GM10248 (cell line): ENCODE data around the gene IER5.
"Not testable (repeated sequence)": the region's sequence is repeated elsewhere in the genome, so short reads cannot be mapped to it uniquely, and the experiment has no call there.

Source experiments
- CTCF ChIA-PET: fragments of 300-600 bp; sonication (Branson Sonifier 250); formaldehyde crosslinking; extraction: SDS; loops from one replicate; lab custom pipeline; 2021; ENCODE audit warnings: antibody characterized with exemption; lab: Yijun Ruan, JAX
- POLR2A ChIA-PET: fragments of 350-650 bp; sonication (Branson Sonifier 250); formaldehyde crosslinking; extraction: SDS; loops from one replicate; lab custom pipeline; 2020; ENCODE audit warnings: antibody characterized with exemption; lab: Yijun Ruan, JAX
- DNase-seq: peaks from one replicate; pipeline ENCODE4 v3.0.0; 2012; ENCODE audit errors: extremely low spot score
- TF ChIP-seq, protein P1 (sequence below): IDR thresholded peaks from 2 replicates; pipeline ENCODE4 v1.5.1; 2012; ENCODE audit warnings: mild to moderate bottlenecking, low read depth; ENCODE audit errors: extremely low read depth, missing control alignments, control extremely low read depth

Gene IER5

DNA sequence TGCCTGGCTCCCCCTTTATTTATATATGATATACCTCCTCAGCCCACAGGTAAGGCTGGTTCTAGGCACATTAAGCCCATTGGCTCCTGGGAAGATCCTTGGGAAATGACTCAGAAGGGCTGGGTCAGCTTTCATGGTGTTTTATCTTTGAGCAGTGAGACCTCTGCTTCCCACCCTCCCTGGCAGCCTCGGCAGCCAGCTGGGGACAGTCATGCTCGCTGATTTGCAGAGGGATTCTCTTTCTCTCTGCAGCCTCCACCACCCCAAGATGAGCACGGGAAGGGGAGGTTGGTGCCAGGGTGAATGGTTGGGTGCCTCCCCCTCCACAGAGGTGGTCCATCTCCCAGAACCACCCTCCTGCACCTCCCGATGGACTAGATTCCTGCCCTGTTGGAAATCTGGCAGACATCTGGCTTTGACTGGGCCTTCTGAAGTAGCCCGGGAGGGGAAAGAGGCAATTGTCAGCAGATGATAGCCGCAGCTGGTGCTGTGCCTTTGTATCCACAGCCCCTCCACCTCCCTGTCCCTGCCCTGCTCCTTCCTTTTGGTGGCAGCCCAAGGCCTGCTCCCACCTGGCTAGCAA is 24.6 kb downstream of the IER5 start:
- POLR2A ChIA-PET: no interaction called here
- CTCF ChIA-PET: interaction anchor here (0.8 to 12.5 kb wide), 3 partner anchors 9 to 75 kb away, joined by 3 to 107 read pairs (median 17); no protein-coding TSS in a partner anchor
- DNase-seq: no peak
- TF ChIP-seq, protein P1, sequence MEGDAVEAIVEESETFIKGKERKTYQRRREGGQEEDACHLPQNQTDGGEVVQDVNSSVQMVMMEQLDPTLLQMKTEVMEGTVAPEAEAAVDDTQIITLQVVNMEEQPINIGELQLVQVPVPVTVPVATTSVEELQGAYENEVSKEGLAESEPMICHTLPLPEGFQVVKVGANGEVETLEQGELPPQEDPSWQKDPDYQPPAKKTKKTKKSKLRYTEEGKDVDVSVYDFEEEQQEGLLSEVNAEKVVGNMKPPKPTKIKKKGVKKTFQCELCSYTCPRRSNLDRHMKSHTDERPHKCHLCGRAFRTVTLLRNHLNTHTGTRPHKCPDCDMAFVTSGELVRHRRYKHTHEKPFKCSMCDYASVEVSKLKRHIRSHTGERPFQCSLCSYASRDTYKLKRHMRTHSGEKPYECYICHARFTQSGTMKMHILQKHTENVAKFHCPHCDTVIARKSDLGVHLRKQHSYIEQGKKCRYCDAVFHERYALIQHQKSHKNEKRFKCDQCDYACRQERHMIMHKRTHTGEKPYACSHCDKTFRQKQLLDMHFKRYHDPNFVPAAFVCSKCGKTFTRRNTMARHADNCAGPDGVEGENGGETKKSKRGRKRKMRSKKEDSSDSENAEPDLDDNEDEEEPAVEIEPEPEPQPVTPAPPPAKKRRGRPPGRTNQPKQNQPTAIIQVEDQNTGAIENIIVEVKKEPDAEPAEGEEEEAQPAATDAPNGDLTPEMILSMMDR: no peak

DNA sequence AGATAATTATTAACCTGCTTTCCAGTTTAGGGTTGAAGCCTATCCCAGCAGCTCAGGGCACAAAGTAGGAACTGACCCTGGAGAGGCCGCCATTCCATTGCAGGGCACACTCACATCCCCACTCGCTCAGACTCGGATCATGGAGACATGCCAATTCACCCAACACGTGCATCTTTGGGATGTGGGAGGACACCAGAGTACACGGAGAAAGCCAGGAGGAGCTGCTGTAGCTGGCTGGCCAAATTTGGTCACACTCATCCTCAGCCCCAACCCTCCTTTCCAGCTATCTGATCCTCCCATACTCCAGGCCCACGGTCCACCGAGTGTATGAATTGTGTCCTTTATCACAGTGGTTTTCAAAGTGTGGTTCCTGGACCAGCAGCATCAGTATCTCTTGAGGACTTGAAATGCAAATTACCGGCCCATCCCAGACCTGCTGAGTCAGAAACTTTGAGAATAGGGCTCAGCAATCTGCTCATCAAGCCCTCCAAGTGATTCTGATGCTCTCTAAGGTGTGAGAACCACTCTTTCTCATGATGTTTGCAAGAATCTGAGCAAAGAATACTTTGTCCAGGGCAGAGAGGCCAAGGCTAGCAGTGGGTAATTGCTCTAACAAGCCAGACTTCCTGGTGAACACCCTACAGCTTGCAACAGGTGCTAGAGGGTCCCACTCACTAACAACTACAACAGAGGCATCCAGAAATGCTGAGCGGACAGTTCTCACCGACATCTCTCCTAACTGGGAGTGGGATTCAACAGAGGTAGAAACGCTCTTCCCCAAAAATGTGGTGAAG is 26.3 kb downstream of the IER5 start:
- ChIA-PET CTCF (interaction anchor here (0.8 to 3.8 kb wide), 7 partner anchors 7 to 30 kb away, joined by 3 to 24 read pairs (median 8); no protein-coding TSS in a partner anchor), POLR2A (interaction anchor here (0.7 to 1.7 kb wide), 3 partner anchors 10 to 24 kb away, joined by 3 to 9 read pairs (median 6); no protein-coding TSS in a partner anchor)
- TF ChIP-seq, protein P1: no peak
- no peak for DNase-seq

DNA sequence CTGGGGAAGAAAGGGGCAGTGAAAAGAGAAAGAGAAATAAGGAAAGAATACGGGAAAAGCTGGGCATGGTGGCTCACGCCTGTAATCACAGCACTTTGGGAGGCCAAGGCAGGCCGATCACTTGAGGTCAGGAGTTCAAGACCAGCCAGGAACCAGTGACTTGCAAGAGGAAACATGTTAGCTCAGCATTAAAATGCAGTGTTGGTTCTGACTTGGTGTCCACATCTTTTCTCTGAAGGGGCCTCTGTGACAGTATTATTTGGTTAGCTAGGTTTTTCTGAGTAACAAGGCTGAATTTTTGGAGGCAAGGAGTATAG is 26.8 kb downstream of the IER5 start:
- DNase-seq: no peak
- CTCF ChIA-PET: interaction anchor here (0.8 to 3.8 kb wide), 6 partner anchors 8 to 29 kb away, joined by 3 to 24 read pairs (median 12); no protein-coding TSS in a partner anchor
- TF ChIP-seq, protein P1: no peak
- POLR2A ChIA-PET: interaction anchor here (0.9 to 1.7 kb wide), 2 partner anchors 10 to 25 kb away, joined by 3 to 6 read pairs; no protein-coding TSS in a partner anchor

DNA sequence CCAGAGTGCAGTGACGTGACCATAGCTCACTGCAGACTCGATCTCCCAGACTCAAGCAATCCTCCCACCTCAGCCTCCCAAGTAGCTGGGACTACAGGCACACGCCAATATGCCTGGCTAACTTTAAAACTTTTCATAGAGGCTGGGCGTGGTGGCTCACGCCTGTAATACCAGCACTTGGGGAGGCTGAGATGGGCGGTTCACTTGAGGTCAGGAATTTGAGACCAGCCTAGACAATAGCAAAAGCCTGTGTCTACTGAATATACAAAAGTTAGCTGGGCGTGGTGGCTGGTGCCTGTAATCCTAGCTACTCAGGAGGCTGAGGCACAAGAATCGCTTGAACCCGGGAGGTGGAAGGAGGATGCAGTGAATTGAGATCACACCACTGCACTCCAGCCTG is 27.5 kb downstream of the IER5 start:
- DNase-seq: not testable (repeated sequence)
- ChIA-PET CTCF (interaction anchor here (1.3 to 3.8 kb wide), 6 partner anchors 9 to 26 kb away, joined by 3 to 24 read pairs (median 12); no protein-coding TSS in a partner anchor), POLR2A (interaction anchor here (0.9 to 1.7 kb wide), 2 partner anchors 11 to 25 kb away, joined by 3 to 6 read pairs; no protein-coding TSS in a partner anchor)

DNA sequence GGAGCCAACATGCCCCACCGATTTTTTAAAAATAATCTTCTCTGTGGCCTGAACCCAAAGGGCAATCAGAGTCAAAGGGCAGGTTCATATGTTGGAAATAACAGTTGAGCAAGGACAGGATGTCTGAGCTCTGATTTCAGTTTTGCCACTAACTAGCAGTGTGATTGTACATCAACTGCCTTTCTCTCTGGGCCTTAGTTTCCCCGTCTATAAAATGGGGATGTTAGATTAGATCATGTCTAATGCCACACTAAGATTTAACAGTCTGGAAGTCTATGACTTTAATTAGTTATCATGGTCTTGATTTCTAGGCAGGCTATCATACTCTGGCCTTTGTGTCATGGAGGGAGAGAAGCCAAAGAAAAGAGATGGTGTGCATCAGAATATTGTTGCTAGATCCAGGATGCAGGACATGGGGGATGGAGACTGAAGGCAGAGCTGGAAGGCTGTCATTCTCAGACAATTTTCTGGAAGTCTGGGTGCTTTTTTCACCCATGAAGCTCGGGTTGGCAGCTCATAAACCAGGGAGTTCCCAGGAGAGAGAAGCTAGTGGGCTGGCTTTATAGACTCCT is 28.4 kb downstream of the IER5 start:
- DNase-seq: no peak
- ChIA-PET POLR2A (interaction anchor here (0.6 to 0.7 kb wide), 3 partner anchors 9 to 504 kb away, joined by 3 read pairs; partner anchors contain the start of gene CACNA1E), CTCF (interaction anchor here (0.6 to 4.5 kb wide), 10 partner anchors 8 to 78 kb away, joined by 3 to 24 read pairs (median 6); no protein-coding TSS in a partner anchor)
- TF ChIP-seq, protein P1: no peak

DNA sequence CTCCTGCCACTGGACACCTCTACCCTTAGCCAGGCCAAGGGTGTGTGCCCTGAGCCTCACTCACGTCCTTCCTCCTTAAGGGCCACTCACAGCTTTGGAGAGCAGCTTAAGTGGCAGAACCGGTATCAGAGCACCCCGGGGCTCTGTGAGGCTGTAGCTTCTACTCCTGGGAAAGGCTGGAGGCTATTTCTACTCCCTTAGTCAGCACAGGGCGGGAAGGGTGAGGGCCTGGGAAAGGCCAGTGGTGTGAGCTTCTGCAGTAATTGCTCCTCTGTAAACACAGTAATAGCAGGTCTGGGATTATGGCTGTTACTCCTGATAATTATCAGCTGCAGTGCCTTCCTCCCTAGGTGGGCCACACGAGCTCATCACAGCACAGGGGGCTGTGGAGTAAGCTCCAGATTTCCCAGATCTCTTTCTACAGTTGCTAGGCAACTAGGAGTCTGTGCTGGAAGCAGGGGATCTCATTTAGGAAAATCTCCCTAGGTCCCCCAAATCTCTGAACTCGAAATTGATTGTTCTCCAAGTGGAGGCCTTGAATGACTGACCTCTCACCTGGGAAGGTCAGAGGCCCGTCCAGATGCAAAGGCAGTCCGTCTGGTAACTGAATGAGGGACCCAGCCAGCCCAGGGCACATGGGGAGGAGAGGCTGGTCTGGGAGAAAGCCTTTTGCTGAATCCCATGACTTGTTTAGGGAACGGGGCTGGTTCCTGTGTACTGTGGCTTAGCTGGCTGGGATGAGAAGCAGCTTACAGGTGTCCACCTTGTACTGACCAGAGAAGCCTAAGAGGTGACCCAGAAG is 29.3 kb downstream of the IER5 start:
- ChIA-PET POLR2A (interaction anchor here (0.6 to 2.1 kb wide), 6 partner anchors 10 to 505 kb away, joined by 3 to 5 read pairs (median 3); partner anchors contain the start of gene CACNA1E), CTCF (interaction anchor here (1.1 to 4.5 kb wide), 8 partner anchors 8 to 79 kb away, joined by 3 to 24 read pairs (median 8); no protein-coding TSS in a partner anchor)
- DNase-seq: no peak

More for the DNA sequence above, 29.3 kb downstream of the IER5 start:
- TF ChIP-seq, protein P1: no peak
